Adipocyte (in vitro differentiated cells): ENCODE measurements around the gene CLMN.

ENCODE experiments used
- DNase-seq: peaks from one replicate; pipeline ENCODE4 v3.0.0-alpha.2; 2015; ENCODE audit warnings: low read depth
- H3K27me3 ChIP-seq: replicated peaks from 2 replicates; pipeline ENCODE4 v1.7.0; 2013; ENCODE audit warnings: mild to moderate bottlenecking, low read length, moderate library complexity; ENCODE audit not compliant: control insufficient read depth, insufficient read depth
- H3K36me3 ChIP-seq: 2 replicates; pipeline ENCODE4 v1.7.0; 2013; ENCODE audit warnings: low read length, mild to moderate bottlenecking, moderate library complexity; ENCODE audit not compliant: control insufficient read depth, insufficient read depth, severe bottlenecking
- H3K4me1 ChIP-seq: 2 replicates; pipeline ENCODE4 v1.7.0; 2013; ENCODE audit warnings: mild to moderate bottlenecking, low read length, moderate library complexity; ENCODE audit not compliant: control insufficient read depth, insufficient read depth
- H3K4me3 ChIP-seq: 2 replicates; pipeline ENCODE4 v1.7.0; 2013; ENCODE audit warnings: mild to moderate bottlenecking, low read length, moderate library complexity
- H3K9ac ChIP-seq: 2 replicates; pipeline ENCODE4 v1.7.0; 2013; ENCODE audit warnings: mild to moderate bottlenecking, low read length, moderate library complexity
- H3K9me3 ChIP-seq: 2 replicates; pipeline ENCODE4 v1.7.0; 2013; ENCODE audit warnings: mild to moderate bottlenecking, low read length, moderate library complexity; ENCODE audit not compliant: control insufficient read depth

Gene CLMN

DNA sequence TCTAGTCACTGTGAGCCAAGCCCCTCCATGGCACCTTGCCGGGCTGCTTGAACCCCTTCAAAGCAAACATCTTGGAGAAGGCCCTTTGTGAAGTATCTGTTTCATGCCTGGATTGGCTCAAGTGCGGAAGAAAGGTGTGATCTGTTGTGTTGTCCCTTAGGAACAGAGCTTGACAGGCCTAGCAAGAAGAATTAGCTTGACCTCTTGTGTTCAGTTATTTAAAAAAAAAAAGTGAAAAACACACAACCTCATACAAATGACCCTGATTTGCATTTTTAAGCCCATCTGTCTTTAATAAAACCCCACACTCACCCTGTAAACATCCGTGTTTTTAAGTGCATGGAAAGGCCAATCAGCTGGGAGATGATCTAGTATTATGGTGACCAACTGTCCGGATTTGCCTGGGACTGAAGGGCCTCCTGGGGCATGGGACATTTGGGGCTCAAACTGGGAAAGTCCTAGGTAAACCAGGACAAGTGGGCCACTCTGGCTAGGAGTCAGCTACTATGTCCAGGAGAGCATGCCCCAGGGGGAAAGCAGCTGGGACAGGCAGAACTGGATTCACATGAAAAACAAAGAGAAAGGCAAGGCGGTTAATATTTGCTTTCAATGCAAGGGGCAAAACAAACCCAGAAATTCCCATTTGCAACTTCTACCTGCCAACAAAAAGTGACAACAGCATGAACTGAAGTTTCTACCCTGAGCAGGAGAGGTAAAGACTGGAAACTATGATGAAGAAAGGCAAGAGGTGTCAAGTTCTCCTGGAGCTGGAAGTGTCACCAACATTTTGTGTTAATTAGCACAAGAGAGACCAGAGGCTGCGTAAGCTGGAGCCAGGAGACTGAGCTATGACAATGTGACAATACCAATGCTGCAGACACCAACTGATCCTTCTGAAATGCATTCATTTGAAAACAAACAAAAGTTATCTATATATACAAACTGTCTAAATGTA, 78.6 kb downstream of the CLMN start:
- H3K4me3 ChIP-seq: no peak overlapping the region
- peak; percentile 10 for DNase-seq
- H3K4me1 ChIP-seq: peaks cover 21% of the 10 kb centered on the region
- H3K9me3 ChIP-seq: no peaks in the 10 kb centered on the region
- H3K27me3 ChIP-seq: no peaks in the 10 kb centered on the region
- H3K9ac ChIP-seq: no peak overlapping the region
- H3K36me3 ChIP-seq: no peaks in the 10 kb centered on the region

DNA sequence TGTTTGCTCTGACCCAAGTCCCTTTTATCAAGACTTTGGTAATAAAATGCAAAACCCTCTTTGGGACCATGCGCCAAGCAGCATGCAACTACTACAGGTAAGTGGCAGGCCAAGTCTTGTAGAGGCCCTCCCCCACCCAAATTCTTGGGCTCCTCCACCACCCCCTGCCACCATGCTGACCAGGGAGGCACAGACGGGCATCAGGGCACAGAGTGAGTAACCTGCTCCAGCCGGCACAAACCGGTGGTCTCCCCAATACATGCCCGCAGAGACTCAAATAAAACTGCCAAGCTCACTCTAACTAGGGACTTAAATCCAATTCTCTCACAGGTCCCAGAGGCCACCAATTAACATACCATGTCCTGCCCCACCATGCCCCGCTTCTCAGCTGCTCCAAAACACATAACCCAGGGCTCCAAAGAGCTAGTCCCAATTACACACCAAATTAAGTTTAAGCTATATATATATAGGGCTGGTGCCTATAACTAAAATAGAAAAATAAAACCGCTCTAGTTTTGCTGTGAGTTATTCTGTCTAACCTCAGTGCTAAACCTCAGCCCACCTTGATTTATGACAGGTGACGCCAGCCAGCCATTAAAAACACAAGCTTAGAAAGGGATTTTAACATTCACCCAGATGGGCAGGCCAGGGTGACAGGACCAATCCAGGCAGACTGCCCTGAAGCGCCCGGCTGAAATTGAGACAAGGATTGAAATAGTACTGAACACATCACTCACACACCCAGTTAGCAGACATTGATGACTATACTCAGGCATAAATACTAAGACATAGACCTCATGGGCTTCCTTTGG, 81.0 kb downstream of the CLMN start:
- Histone ChIP-seq H3K9ac (no peak overlapping the region), H3K9me3 (no peaks in the 10 kb centered on the region), H3K4me3 (no peak overlapping the region), H3K4me1 (peaks cover 39% of the 10 kb centered on the region), H3K36me3 (no peaks in the 10 kb centered on the region), H3K27me3 (no peaks in the 10 kb centered on the region)
- no peak for DNase-seq

DNA sequence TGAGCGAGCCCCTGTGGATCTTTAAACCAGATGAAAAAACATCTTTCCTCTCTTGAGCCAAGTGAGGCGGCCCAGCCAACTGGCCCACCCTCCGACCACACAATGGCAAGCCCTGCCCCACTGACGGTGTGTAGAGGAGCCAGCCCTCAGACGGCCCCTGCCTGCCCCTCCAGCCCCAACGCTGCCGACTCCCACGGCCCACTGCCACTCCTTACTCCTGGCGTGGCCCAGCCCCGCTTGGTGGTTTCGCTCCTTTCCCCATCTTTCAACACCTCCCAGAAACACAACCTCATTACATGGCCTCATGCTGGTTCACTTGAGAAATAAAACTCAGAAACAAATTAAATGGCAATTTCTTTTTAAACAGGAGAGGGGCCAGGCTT, 81.8 kb downstream of the CLMN start:
- H3K4me1 ChIP-seq: peaks cover 47% of the 10 kb centered on the region
- no peak overlapping the region for H3K9ac ChIP-seq
- no peaks in the 10 kb centered on the region for H3K27me3 ChIP-seq
- DNase-seq: no peak
- no peaks in the 10 kb centered on the region for H3K9me3 ChIP-seq
- H3K4me3 ChIP-seq: no peak overlapping the region
- no peaks in the 10 kb centered on the region for H3K36me3 ChIP-seq

DNA sequence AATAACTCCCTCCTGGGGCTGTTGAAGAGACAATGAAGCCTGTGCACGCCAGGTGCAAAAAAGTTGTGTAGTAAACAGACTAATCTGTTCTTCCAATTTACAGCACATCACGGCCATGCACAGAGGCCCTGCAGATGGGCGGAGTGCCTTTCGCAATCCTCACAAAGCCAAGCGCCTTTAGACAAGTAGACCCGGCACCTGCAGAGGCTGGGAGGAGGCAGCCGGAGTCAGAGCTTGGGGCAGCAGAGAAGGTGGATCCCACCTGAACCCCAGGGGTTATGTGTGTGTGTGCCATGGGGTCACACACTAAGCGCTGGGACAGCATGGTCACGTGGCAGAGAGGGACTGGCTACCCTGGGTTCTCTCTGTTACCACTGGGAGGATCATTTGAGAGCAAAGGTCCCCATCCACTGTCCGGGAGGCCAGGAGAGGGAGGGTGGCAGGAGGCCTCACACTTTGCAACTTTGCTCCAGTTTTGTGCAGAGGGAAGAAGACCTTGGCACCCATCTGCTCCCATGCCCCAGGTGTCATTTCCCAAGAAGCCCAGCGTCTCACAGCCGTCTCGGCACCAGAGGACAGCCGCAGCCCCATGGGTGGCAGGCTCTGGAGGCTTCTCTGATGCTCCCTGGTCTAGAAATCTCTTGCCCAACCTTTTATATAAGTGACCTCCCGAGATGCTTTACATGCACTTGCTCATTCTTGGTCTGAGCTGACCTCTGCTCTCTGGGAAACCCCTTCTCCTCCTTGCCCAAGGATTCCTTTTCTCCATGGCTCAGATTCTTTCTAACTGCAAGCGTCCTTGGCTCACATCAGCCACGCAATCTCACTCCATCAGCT, 82.4 kb downstream of the CLMN start:
- no peak for DNase-seq
- Histone ChIP-seq H3K27me3 (no peaks in the 10 kb centered on the region), H3K4me1 (peaks cover 53% of the 10 kb centered on the region), H3K9ac (no peak overlapping the region), H3K36me3 (no peaks in the 10 kb centered on the region), H3K9me3 (no peaks in the 10 kb centered on the region), H3K4me3 (no peak overlapping the region)

DNA sequence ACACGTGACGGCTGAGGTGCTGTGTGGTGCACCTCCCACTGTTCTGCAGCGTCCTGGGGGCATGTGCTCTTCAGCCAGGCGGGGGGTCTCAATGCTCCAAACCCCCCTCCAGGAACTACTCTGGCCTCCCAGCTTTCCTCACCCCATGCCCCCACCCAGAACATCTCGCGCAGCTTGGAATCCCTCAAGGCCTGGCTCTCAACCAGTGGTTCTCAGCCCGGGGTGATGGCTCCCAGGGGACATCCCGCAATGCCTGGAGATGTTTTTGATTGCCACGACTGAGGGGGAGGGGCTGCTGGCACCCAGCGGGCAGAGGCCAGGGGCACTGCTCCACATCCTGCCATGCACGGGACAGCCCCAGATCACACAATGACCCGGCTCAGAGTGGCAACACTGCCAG, 83.5 kb downstream of the CLMN start:
- no peak overlapping the region for H3K4me3 ChIP-seq
- peaks cover 63% of the 10 kb centered on the region for H3K4me1 ChIP-seq
- no peaks in the 10 kb centered on the region for H3K9me3 ChIP-seq
- DNase-seq: no peak
- no peak overlapping the region for H3K9ac ChIP-seq
- no peaks in the 10 kb centered on the region for H3K27me3 ChIP-seq
- no peaks in the 10 kb centered on the region for H3K36me3 ChIP-seq

DNA sequence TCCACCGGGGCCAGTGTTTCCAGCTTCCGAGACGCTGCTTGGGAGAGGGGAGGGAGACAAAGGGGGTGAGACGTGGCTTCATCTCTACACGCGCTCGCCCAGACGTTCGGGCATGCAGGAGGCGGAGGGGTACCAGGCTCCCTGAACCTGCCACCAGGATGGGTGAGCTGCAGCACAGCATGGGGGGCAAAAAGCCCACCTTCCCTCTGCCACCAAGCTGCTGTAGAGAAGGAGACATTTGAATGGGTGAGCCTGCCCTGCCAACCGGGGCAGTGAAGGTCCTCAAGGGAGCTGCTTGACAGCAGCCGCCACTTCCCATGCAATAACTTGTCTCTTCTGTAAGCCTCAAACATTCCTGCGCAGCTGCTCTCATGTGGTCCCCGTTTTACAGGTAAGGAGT, 83.9 kb downstream of the CLMN start:
- Histone ChIP-seq H3K9ac (no peak overlapping the region), H3K9me3 (no peaks in the 10 kb centered on the region), H3K36me3 (no peaks in the 10 kb centered on the region), H3K4me1 (peaks cover 63% of the 10 kb centered on the region), H3K27me3 (no peaks in the 10 kb centered on the region), H3K4me3 (no peak overlapping the region)
- no peak for DNase-seq

DNA sequence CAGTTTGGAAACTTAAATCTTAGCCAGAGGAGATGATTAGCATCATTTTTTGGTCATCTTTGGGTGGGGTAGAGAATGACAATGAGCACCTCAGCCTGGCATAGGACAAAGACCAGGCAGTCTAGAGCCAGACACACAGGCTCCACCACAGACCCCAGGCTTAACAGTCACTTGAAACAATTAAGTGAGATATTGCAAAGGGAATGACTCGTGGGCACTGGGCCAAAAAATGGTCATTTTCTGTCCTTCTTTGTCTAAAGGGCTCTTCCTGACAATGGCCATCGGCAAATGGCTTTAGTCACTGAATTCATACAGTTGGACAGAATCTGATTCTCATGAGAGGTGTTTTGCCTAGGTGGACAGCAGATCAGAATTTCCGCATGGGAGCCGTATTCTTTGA, 84.4 kb downstream of the CLMN start:
- peaks cover 67% of the 10 kb centered on the region for H3K4me1 ChIP-seq
- H3K9ac ChIP-seq: no peak overlapping the region
- no peaks in the 10 kb centered on the region for H3K36me3 ChIP-seq
- no peak overlapping the region for H3K4me3 ChIP-seq
- no peak for DNase-seq
- H3K9me3 ChIP-seq: no peaks in the 10 kb centered on the region
- no peaks in the 10 kb centered on the region for H3K27me3 ChIP-seq

DNA sequence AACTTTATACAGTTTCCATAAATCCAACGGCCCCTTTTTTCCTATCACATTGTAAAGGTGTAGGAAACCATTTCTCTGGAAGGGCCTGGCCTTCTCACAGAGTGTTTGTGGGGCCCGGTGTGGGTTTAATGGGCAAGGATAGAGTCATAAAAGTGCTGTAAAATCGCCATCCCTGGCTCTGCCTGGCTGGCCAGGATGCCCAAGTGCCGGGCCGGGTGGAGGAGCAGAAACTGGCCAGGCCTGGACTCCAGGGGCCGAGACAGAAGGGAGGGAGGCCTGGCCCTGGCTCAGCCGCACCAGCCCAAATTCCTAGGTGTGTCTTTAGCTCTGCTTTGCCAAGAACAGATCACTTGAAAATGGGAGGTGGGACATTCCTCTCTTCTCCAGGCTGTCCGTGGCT, 85.3 kb downstream of the CLMN start:
- H3K27me3 ChIP-seq: no peaks in the 10 kb centered on the region
- H3K36me3 ChIP-seq: no peaks in the 10 kb centered on the region
- no peaks in the 10 kb centered on the region for H3K9me3 ChIP-seq
- no peak for DNase-seq
- H3K9ac ChIP-seq: peak overlapping the region; percentile 2
- peaks cover 68% of the 10 kb centered on the region for H3K4me1 ChIP-seq
- no peak overlapping the region for H3K4me3 ChIP-seq

DNA sequence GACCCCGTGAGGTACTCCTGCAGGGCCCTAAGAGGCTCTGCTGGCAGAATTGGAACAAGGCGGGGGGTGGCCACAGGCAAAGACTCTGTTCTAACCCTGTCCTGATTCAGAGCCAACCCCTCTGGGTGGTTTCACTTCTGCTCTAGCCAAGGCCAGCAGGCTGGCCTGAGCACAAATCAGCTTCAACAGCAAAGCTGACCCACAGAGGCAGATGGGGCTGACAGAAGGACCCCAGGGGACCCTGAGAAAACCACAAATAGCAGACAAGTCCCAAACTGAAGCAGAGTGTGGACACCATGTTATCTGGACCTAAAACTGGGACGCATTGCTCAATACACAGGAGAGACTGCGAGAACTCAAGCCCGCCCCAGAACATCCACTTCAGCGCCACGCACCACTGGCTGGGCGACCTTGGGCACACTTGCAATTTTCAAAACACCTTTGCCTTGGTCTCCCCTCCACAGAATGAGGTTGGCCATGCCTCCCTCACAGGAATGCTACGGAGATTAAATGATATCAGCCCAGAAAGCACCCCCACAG, 85.9 kb downstream of the CLMN start:
- Histone ChIP-seq H3K36me3 (no peaks in the 10 kb centered on the region), H3K4me3 (no peak overlapping the region), H3K9ac (peak overlapping the region; percentile 2), H3K4me1 (peaks cover 68% of the 10 kb centered on the region), H3K27me3 (no peaks in the 10 kb centered on the region), H3K9me3 (no peaks in the 10 kb centered on the region)
- no peak for DNase-seq

DNA sequence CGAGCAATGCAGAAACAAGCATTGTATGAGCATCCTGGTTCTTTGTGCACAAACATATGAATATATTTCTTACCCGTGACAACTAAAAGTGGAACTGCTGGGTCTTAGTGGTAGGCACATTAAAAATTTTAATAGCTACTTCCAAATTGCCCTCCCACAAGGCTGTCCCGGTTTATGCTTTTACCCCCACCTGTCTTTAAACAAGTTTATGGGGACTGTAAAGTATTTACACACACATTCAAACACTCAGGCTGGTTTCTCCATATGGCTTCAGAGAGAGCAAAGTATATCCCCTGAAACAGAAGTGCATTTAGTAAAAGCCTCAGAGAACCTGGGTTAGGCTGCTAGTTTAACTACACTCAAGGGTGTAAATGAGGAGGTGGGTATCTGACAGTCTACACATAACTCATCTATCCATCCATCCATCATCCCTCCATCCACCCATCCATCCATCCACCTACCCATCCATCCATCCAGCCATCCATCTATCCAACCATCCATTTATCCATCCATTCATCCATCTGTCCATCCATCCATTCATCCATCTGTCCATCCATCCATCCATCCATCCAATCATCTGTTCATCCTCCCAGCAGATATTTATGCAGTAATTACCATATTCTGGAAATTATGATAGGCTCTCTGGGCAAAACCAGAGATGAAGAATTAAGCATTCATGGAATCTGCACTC, 86.7 kb downstream of the CLMN start:
- no peak for DNase-seq
- Histone ChIP-seq H3K9me3 (no peaks in the 10 kb centered on the region), H3K27me3 (no peaks in the 10 kb centered on the region), H3K9ac (peak overlapping the region; percentile 27), H3K4me3 (no peak overlapping the region), H3K36me3 (no peaks in the 10 kb centered on the region), H3K4me1 (peaks cover 64% of the 10 kb centered on the region)
